PC-9 (cell line): ENCODE results near the gene PPIL6. TPM values are rescaled to one million over a fixed set of nuclear protein-coding genes. Genes with fewer than 3 reads are reported as not detected.

Experiments used
- BruUV-seq: library from RNA; stranded (reverse); fragments of 400-500 nt; replicated peaks from 2 replicates; lab custom pipeline; 2021; lab: Mats Ljungman, UMichigan
- CTCF ChIA-PET: fragments of 300-600 bp; sonication (Branson Sonifier 250); formaldehyde crosslinking; loops from one replicate; lab custom pipeline; 2022; ENCODE audit warnings: antibody characterized with exemption; lab: Charles Lee
- POLR2A ChIA-PET: fragments of 300-600 bp; sonication (Branson Sonifier 250); formaldehyde crosslinking; loops from one replicate; lab custom pipeline; 2022; ENCODE audit warnings: antibody characterized with exemption; ENCODE audit not compliant: unreplicated experiment; lab: Charles Lee
- DNase-seq, 2 experiments: peaks; one replicate each; pipeline versions ENCODE4 v3.0.0 to v3.0.0-alpha.2; 2015 to 2022; ENCODE audit warnings: mixed read lengths in 1 of 2
- H2AFZ ChIP-seq: fragments of 200-600 bp; sonication (generic); 2 replicates; pipeline ENCODE4 v1.8.1; 2017; ENCODE audit warnings: antibody characterized with exemption
- H3F3A ChIP-seq: fragments of 200-600 bp; sonication (generic); 2 replicates; pipeline ENCODE4 v1.8.1; 2017; ENCODE audit warnings: antibody characterized with exemption, mild to moderate bottlenecking, low read depth; ENCODE audit not compliant: insufficient read depth
- H3K27ac ChIP-seq: fragments of 200-600 bp; sonication (generic); 2 replicates; pipeline ENCODE4 v1.6.1; 2016; ENCODE audit warnings: mixed run types
- H3K27me3 ChIP-seq: fragments of 200-600 bp; sonication (generic); 2 replicates; pipeline ENCODE4 v1.6.1; 2016; ENCODE audit warnings: low read depth, mixed run types; ENCODE audit not compliant: insufficient read depth
- H3K36me3 ChIP-seq: fragments of 200-600 bp; sonication (generic); 2 replicates; pipeline ENCODE4 v1.6.1; 2016; ENCODE audit warnings: low read depth, mixed run types
- H3K4me1 ChIP-seq: fragments of 200-600 bp; sonication (generic); replicated peaks from 2 replicates; pipeline ENCODE4 v1.6.1; 2016; ENCODE audit warnings: mixed run types; ENCODE audit not compliant: insufficient read depth
- H3K4me2 ChIP-seq: fragments of 200-600 bp; sonication (generic); 2 replicates; pipeline ENCODE4 v1.6.1; 2017; ENCODE audit warnings: mixed run types
- H3K4me3 ChIP-seq: fragments of 200-600 bp; sonication (generic); 2 replicates; pipeline ENCODE4 v1.6.1; 2016; ENCODE audit warnings: mixed run types
- H3K79me2 ChIP-seq: fragments of 200-600 bp; sonication (generic); 2 replicates; pipeline ENCODE4 v1.6.1; 2017; ENCODE audit warnings: low read depth, mixed run types
- H3K9me2 ChIP-seq: fragments of 200-600 bp; sonication (generic); 2 replicates; pipeline ENCODE4 v1.8.1; 2017; ENCODE audit warnings: mild to moderate bottlenecking; ENCODE audit not compliant: insufficient read depth
- H3K9me3 ChIP-seq: fragments of 200-600 bp; sonication (generic); 2 replicates; pipeline ENCODE4 v1.8.1; 2016; ENCODE audit warnings: low read depth; ENCODE audit not compliant: insufficient read depth
- H4K20me1 ChIP-seq: fragments of 200-600 bp; sonication (generic); 2 replicates; pipeline ENCODE4 v1.8.1; 2017; ENCODE audit not compliant: insufficient read depth
- CTCF ChIP-seq: fragments of 200-600 bp; sonication (generic); conservative IDR thresholded peaks from 2 replicates; pipeline ENCODE4 v1.6.1; 2017; ENCODE audit warnings: mixed run types, antibody characterized with exemption, mild to moderate bottlenecking, moderate library complexity
- EZH2 ChIP-seq: fragments of 200-600 bp; sonication (generic); IDR thresholded peaks from 2 replicates; pipeline ENCODE4 v1.8.0; 2017; ENCODE audit warnings: antibody characterized with exemption, low read depth
- intact Hi-C: fragments of 100-400 bp; cut with micrococcal nuclease; formaldehyde crosslinking; loops from one replicate; pipeline ENCODE4 v1.10.0; 2022; ENCODE audit not compliant: unreplicated experiment
- total RNA-seq: library from RNA; stranded (reverse); gene quantifications from 2 replicates; pipeline ENCODE4 v1.2.3, GENCODE V29; 2021

The PPIL6 gene
- total RNA-seq, 1 experiment from 2014 or later = 15.5 TPM

GRCh38 chr6:109454496-109455436, 14.3 kb upstream of the PPIL6 start:
- no peaks in the 10 kb centered on the region for H3K27me3 ChIP-seq
- CTCF ChIA-PET = interaction anchor here (1.2 kb wide), 1 partner anchor 30 kb away, joined by 3 read pairs; no protein-coding TSS in a partner anchor
- TSS peak; percentile 17 for BruUV-seq
- peak overlapping the region; percentile 93 for H2AFZ ChIP-seq
- peak overlapping the region; percentile 95 for H3K4me2 ChIP-seq
- H4K20me1 ChIP-seq = no peaks in the 10 kb centered on the region
- no peak for DNase-seq
- H3K27ac ChIP-seq = no peak overlapping the region
- no peaks in the 10 kb centered on the region; the same call in 1 of the 2 replicates for H3K4me1 ChIP-seq
- H3K4me3 ChIP-seq = peak overlapping the region; percentile 77
- TF ChIP-seq CTCF (no peak), EZH2 (no peak)
- H3K79me2 ChIP-seq = no peaks in the 10 kb centered on the region
- POLR2A ChIA-PET = no interaction called here
- intact Hi-C loops = loop anchor here (1.0 to 5.0 kb wide), 2 partner anchors 71 to 267 kb away; no protein-coding TSS in a partner anchor
- no peaks in the 10 kb centered on the region for H3K36me3 ChIP-seq
- H3F3A ChIP-seq = peaks cover 38% of the 10 kb centered on the region; the same call in 1 of the 2 replicates
- no peaks in the 10 kb centered on the region for H3K9me3 ChIP-seq
- H3K9me2 ChIP-seq = no peaks in the 10 kb centered on the region

- POLR2A ChIA-PET = interaction anchor here (0.6 kb wide), 1 partner anchor 1235 kb away, joined by 3 read pairs; no protein-coding TSS in a partner anchor
- Histone ChIP-seq H3K4me1 (no peaks in the 10 kb centered on the region; the same call in 1 of the 2 replicates), H4K20me1 (no peaks in the 10 kb centered on the region), H3K4me3 (no peak overlapping the region), H3K27ac (no peak overlapping the region), H3K79me2 (no peaks in the 10 kb centered on the region), H3K9me2 (no peaks in the 10 kb centered on the region), H3K4me2 (no peak overlapping the region), H3K27me3 (no peaks in the 10 kb centered on the region), H2AFZ (no peak overlapping the region), H3F3A (peaks cover 35% of the 10 kb centered on the region; the same call in 1 of the 2 replicates), H3K36me3 (no peaks in the 10 kb centered on the region), H3K9me3 (no peaks in the 10 kb centered on the region)
- intact Hi-C loops = no loop called here
- DNase-seq = no peak
- TF ChIP-seq EZH2 = no peak
- TF ChIP-seq CTCF = no peak
- CTCF ChIA-PET = no interaction called here
- no TSS peak for BruUV-seq
Measured at GRCh38 chr6:109453594-109454495, 13.4 kb upstream of the PPIL6 start.

- Histone ChIP-seq H3F3A (peaks cover 38% of the 10 kb centered on the region; the same call in 1 of the 2 replicates), H3K4me1 (no peaks in the 10 kb centered on the region; the same call in 1 of the 2 replicates), H2AFZ (no peak overlapping the region), H4K20me1 (no peaks in the 10 kb centered on the region), H3K9me2 (no peaks in the 10 kb centered on the region), H3K27me3 (no peaks in the 10 kb centered on the region), H3K36me3 (no peaks in the 10 kb centered on the region), H3K9me3 (no peaks in the 10 kb centered on the region), H3K4me2 (no peak overlapping the region), H3K79me2 (no peaks in the 10 kb centered on the region), H3K4me3 (no peak overlapping the region), H3K27ac (no peak overlapping the region)
- ChIA-PET CTCF (no interaction called here), POLR2A (interaction anchor here (0.6 kb wide), 1 partner anchor 12 kb away, joined by 7 read pairs; no protein-coding TSS in a partner anchor)
- TF ChIP-seq CTCF (no peak), EZH2 (no peak)
- BruUV-seq = no TSS peak
- DNase-seq = no peak
- intact Hi-C loops = no loop called here
Measured at GRCh38 chr6:109453156-109453555, 12.7 kb upstream of the PPIL6 start.
